GM12865 (cell line): Measurements from ENCODE around the gene FAM171A1.
"Not testable (repeated sequence)": the region's sequence is repeated elsewhere in the genome, so short reads cannot be mapped to it uniquely, and the experiment has no call there.

ENCODE experiments used
- DNase-seq: peaks from one replicate; pipeline ENCODE4 v3.0.0; 2010; ENCODE audit warnings: low read depth
- H3K4me3 ChIP-seq: 2 replicates; pipeline ENCODE4 v1.5.1; 2011; ENCODE audit warnings: mild to moderate bottlenecking, low read depth, low read length, control low read depth
- CTCF ChIP-seq: IDR thresholded peaks from 2 replicates; pipeline ENCODE4 v1.5.1; 2011; ENCODE audit warnings: low read length, control low read depth, low read depth, inconsistent platforms; ENCODE audit not compliant: insufficient read depth; ENCODE audit errors: missing control alignments

The FAM171A1 gene

GRCh38 chr10:15335508-15335907, 35.6 kb downstream of the FAM171A1 start:
- no peak for TF ChIP-seq CTCF
- no peak for DNase-seq
- no peak overlapping the region for H3K4me3 ChIP-seq

GRCh38 chr10:15334650-15335323, 36.3 kb downstream of the FAM171A1 start:
- H3K4me3 ChIP-seq, result no peak overlapping the region
- no peak for DNase-seq
- TF ChIP-seq CTCF, result no peak

- DNase-seq, result no peak
- TF ChIP-seq CTCF, result no peak
- no peak overlapping the region for H3K4me3 ChIP-seq
Measured at GRCh38 chr10:15333909-15334649, 37.0 kb downstream of the FAM171A1 start.

- H3K4me3 ChIP-seq, DNase-seq: not testable (repeated sequence)
Measured at GRCh38 chr10:15333181-15333580, 37.9 kb downstream of the FAM171A1 start.

- no peak overlapping the region for H3K4me3 ChIP-seq
- DNase-seq, result no peak
- TF ChIP-seq CTCF, result no peak
Measured at GRCh38 chr10:15331461-15331860, 39.6 kb downstream of the FAM171A1 start.

GRCh38 chr10:15329437-15329836, 41.7 kb downstream of the FAM171A1 start:
- no peak overlapping the region for H3K4me3 ChIP-seq
- TF ChIP-seq CTCF, result no peak
- DNase-seq, result no peak

GRCh38 chr10:15325944-15326284, 45.2 kb downstream of the FAM171A1 start:
- no peak for DNase-seq
- TF ChIP-seq CTCF, result no peak

More at GRCh38 chr10:15325944-15326284, 45.2 kb downstream of the FAM171A1 start:
- no peak overlapping the region for H3K4me3 ChIP-seq
